Gastroesophageal sphincter (tissue), 3 donors: ENCODE measurements around the gene FBXW4.

Experiments used
- CTCF ChIP-seq, 4 experiments: fragments of 200-600 bp in 2 of 4; fragments of 450-650 bp in 2 of 4; sonication (generic) in 1 of 4; IDR thresholded peaks; one replicate each; pipeline ENCODE4 v1.5.1; 2017 to 2019; ENCODE audit warnings: antibody characterized with exemption in 4 of 4, mild to moderate bottlenecking in 2 of 4, moderate library complexity in 2 of 4
- POLR2A ChIP-seq, 2 donors: fragments of 450-650 bp; IDR thresholded peaks; one replicate each; pipeline ENCODE4 v1.6.1; 2017; ENCODE audit warnings: antibody characterized with exemption in 2 of 2, mild to moderate bottlenecking in 2 of 2, moderate library complexity in 1 of 2
- POLR2AphosphoS5 ChIP-seq: sonication (generic); formaldehyde crosslinking; IDR thresholded peaks from one replicate; pipeline ENCODE4 v1.6.1; 2017; ENCODE audit warnings: antibody characterized with exemption

DNA sequence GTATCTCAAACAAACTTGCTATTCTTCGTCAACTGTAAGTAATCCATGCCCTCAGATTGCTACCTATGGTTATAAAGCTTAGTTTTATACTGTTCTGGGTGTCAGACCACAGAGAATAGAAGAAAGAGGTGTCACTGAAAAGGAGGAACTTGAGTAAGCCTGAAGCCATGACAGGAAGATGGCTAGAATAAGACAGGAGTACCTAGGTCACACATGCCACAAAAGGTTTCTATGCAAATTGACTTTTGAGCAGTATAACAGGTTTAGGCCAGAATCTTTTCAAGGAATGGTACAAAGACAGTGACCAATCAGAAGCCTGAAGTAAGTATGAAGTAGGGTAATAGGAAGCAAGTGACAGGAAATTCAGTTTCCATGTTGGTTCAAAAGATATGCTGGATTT is 23.5 kb downstream of the FBXW4 start:
- TF ChIP-seq POLR2AphosphoS5 (no peak), CTCF (IDR thresholded peaks at IDR 0.05) (no peak), POLR2A (IDR thresholded peaks at IDR 0.05) (no peak)
